ENCODE data around the gene FOXK1.
"Not testable (repeated sequence)": the region's sequence is repeated elsewhere in the genome, so short reads cannot be mapped to it uniquely, and the experiment has no call there.

The FOXK1 gene

GRCh38 chr7:4667776-4668509 is 14.2 kb upstream of the FOXK1 start:
- DNase-seq, result no peak

GRCh38 chr7:4668510-4668847 is 13.6 kb upstream of the FOXK1 start:
- no peak for DNase-seq

GRCh38 chr7:4670791-4671190 is 11.3 kb upstream of the FOXK1 start:
- DNase-seq, result no peak

DNA sequence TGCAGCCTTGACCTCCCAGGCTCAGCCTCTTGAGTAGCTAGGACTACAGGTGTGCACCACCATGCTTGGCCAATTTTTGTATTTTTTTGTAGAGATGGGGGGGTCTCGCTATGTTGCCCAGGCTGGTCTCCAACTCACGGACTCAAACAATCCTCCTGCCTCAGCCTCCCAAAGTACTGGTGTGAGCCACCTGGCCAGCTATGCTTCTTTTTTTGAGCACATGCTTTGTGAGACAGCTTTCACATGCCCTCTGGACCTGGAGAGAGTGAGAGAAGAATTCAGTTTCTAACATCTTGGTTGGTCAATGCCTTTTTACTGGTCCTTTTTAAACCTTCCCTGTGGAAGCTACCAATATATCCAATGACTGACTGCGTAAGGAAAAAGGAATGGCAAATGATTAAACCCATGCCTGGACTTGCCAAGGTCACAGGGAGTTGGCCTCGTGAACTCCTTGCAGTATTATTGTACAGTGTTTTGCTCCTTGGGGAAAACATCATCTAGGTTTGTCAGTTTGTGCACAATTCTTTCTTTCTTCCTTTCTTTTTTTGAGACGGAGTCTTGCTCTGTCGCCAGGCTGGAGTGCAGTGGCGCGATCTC is 6.2 kb upstream of the FOXK1 start:
- DNase-seq, result no peak

DNA sequence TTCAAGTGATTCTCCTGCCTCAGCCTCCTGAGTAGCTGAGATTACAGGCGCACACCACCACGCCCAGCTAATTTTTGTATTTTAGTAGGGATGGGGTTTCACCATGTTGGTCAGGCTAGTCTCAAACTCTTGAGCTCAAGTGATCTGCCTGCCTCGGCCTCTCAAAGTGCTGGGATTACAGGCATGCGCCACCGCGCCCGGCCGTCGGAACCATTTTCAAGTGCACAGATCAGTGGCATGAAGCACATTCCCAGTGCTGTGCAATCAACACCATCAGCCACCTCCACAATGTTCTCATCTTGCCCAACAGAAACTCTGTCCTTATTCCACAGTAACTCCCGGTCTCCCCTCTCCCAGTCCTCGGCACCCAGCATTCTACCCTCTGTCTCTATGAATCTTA is 4.6 kb upstream of the FOXK1 start:
- DNase-seq, result not testable (repeated sequence)

DNA sequence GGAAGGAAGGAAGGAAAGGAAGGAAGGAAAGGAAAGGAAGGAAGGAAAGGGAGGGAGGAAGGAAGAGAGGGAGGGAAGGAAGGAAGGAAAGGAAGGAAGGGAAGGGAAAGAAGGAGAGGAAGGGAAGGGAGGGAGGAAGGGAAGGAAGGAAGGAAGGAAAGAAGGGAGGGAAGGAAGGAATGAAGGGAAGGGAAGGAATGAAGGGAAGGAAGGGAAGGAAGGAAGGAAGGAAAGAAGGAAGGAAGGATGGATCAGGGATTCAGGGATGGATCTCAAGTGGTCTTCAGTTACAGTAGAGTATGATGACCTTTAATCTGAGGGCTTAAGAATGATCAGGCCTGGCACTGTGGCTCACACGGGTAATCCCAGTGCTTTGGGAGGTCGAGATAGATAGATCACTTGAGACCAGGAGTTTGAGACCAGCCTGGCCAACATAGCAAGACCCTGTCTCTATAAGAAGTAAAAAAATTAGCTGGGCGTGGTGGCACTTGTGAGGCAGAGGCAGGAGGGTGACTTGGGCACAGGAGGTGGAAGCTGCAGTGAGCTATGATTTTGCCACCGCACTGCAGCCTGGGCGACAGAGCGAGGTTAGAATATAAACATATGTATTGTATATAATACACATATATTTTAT is 760 bp upstream of the FOXK1 start:
- DNase-seq, result no peak

DNA sequence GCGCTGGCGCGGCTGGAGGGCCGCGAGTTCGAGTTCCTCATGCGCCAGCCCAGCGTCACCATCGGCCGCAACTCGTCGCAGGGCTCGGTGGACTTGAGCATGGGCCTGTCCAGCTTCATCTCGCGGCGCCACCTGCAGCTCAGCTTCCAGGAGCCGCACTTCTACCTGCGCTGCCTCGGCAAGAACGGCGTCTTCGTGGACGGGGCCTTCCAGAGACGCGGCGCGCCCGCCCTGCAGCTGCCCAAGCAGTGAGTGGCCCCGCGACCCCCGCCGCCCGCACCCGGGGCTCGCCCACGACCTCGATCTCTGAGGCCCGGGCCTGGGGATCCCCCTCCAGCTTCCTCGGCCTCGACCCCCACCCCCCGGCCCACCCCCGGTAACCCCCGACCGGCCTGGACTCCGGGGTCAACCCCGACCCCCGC is 537 bp downstream of the FOXK1 start:
- DNase-seq, result no peak

- no peak for DNase-seq
Measured at GRCh38 chr7:4683043-4683883, 1.2 kb downstream of the FOXK1 start.

GRCh38 chr7:4683884-4684565 is 1.9 kb downstream of the FOXK1 start:
- DNase-seq, result no peak

DNA sequence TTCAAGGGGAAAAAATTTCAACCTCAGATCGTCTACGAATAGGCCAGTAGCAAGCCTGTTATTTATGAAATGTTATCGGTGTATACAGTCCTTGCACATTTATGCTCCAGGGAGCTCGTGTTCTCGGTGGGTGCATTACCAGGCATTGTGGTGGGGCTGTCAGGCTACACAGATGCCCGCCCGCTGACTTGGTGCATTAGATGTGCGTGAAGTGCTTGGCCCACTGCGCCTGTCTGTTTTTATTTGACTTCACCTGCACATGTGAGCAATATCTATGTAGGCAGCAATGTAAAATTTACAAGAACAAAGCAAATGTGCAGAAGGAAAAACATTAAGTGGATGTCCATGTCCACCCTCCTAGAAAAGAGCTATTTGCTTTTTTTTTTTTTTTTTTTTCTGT is 2.8 kb downstream of the FOXK1 start:
- no peak for DNase-seq

DNA sequence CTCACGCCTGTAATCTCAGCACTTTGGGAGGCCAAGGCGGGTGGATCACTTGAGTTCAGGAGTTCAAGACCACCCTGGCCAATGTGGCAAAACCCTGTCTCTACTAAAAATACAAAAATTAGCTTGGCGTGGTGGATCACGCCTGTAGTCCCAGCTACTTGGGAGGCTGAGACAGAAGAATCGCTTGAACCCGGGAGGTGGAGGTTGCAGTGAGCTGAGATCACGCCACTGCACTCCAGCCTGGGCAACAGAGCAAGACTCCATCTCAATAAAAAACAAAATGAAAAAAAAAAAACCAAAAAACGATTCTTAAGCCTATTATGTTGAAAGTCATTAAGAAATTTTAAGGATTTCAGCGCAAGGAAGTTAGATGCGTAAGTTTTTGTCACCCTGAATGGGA is 3.6 kb downstream of the FOXK1 start:
- not testable (repeated sequence) for DNase-seq

DNA sequence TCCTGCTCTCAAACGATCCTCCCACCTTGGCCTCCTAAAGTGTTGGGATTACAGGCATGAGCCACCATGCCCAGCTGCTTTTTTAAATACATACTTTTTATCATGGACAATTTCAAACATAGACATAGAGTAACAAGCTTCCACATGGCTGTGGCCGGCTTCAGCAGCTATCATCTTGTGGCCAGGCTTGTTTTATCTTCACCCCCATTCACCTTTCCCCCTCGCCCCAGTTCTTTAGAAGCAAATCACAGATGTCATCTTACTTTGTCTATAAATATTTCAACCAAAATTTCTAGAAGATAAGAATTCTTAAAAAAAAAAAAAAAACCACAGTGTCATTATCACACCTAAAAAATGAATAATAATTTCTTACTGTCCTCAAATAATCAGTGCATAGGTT is 5.9 kb downstream of the FOXK1 start:
- DNase-seq, result no peak

- no peak for DNase-seq
Measured at GRCh38 chr7:4689151-4689550, 7.1 kb downstream of the FOXK1 start.

DNA sequence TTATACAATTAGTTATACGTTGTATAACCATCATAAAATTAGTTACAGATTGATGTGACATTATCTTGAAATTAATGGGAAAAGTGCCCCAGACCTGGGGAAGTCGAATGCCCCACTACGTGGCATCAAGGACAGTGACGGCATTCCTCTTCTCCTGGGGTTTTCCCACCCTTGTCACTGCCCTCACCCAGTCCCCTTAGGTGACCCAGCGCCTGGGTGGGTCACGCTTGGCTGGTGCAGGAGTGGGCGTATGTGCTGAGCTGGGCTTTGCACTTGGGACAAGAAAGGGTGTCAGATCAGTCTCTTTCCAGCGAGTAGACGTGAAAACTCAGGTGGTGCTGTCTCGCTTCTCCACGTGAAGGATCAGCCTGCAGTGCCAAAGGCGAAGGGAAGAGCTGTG is 7.6 kb downstream of the FOXK1 start:
- DNase-seq, result no peak

DNA sequence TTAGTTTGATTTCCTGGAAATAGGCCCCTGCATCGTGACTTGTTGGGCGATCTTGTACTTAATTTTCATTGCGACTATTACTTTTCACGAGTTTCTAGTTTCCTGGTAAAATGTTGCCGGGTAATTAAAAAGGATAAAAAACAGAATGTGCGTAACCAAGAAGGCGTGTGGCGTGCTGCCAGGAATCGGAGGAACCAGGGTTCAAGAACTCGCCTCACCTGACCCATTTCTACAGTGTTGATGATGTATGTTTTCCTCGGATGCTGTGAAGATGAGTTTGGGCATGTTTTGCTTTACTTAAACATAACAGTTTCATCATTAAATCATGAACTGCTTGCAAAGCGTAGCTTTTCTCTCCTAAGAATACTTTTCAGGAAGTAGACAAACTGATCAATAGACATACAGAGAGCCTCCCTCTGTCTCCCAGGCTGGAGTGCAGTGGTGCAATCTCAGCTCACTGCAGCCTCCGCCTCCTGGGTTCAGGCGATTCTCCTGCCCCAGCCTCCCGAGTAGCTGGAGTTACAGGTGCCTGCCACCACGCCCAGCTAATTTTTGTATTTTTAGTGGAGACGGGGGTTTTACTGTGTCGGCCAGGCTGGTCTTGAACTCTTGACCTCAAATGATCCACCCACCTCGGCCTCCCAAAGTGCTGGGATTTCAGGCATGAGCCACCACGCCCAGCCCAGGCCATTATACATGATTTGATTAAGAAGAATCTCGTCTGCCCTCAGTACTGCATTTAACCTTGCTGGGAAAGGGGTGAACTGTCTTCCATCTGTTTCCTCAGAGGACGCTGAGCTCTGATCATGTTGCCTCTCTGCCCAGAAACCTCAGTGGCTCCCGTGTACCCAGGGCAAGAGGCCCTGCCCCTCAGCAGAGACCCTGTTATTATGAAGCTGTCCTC is 9.1 kb downstream of the FOXK1 start:
- no peak for DNase-seq

DNA sequence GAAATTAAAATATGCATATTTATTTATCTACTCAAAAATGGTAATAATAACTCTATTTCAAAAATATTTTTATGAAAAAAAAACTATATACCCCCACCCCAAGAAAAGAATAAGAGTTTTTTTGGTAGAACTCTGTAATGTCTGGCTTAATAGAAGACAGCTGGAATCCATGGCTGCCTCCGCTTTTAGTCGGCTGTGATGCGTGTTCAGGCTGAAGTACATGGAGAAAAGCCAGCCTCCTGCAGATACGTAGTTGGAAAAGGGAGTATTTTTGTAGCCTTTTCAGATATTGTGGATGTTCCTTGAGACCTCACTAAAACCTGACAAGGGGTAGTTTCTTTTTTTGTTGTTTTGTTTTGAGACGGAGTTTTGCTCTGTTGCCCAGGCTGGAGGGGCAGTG is 10.0 kb downstream of the FOXK1 start:
- no peak for DNase-seq

GRCh38 chr7:4692622-4693021 is 10.5 kb downstream of the FOXK1 start:
- DNase-seq, result not testable (repeated sequence)

GRCh38 chr7:4693152-4693551 is 11.1 kb downstream of the FOXK1 start:
- DNase-seq, result no peak

DNA sequence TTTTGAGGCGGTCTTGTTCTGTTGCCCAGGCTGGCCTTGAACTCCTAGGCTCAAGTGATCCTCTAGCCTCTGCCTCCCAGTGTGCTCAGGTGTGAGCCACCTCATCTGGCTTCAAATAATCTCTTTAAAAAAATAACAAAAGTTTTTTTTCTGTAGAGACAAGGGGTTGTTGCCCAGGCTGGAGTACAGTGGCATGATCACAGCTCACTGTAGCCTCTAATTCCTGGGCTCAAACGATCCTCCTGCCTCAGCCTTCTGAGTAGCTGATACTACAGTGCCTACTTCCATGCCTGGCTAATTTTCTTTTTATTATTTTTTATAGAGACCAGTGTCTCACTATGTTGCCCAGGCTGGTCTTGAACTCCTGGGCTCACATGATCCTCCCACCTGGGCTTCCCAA is 11.7 kb downstream of the FOXK1 start:
- DNase-seq, result no peak

GRCh38 chr7:4694305-4694704 is 12.2 kb downstream of the FOXK1 start:
- DNase-seq, result no peak

- DNase-seq, result no peak
Measured at GRCh38 chr7:4698707-4699275, 16.7 kb downstream of the FOXK1 start.

- DNase-seq, result no peak
Measured at GRCh38 chr7:4699841-4700240, 17.7 kb downstream of the FOXK1 start.
